ENCODE results near the gene TCAF1. TPM values are rescaled to one million over a fixed set of nuclear protein-coding genes. Genes with fewer than 3 reads are reported as not detected.
"Not testable (repeated sequence)": the region's sequence is repeated elsewhere in the genome, so short reads cannot be mapped to it uniquely, and the experiment has no call there.

The TCAF1 gene
- polyA plus RNA-seq, 4 donors = 74.8 to 88.0 (median 86.3) TPM

DNA sequence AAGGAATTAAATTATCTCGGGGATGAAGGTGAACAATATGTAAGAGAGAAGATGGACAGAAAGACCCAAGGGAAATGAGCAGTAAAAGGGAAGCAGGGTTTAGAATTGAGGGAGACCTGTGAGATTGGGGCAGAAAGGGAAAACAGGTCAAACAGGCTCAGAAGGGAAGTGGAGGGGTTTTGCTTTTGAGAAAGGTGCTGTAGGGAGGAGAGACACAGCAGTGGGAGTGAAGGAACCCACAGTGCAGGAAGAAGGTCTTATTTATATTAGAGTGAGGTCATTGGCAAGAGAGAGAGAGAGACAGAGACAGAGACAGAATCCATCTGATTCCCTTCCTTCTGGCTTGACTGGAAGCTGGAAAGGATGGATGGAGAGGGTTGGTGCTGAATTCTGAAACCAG lies 3.5 kb upstream of the TCAF1 start:
- no peak for DNase-seq (ENCODE audit: low read depth in 4 of 4, low spot score in 3 of 4)

DNA sequence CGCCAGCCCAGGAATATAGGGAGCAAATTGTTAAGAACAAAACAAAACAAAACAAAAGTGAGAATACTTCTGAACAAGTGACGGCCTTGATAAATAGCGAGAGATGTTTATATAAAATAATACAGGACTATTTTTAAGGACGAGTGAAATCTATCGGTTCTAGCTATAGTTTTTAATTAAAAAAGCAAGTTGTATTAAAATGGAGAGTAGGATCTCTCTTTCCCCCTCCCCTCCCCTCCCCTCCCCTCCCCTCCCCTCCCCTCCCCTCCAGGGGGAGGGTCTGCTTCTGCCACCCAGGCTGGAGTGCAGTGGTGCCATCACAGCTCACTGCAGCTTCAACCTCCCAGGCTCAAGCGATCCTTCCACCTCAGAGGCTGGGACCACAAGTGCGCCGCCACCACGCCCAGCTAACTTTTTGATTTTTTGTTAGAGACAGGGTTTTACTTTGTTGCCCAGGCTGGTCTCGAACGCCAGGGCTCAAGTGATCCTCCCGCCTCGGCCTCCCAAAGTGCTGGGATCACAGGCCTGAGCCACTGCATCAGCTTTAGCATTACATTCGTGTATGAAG lies 440 bp upstream of the TCAF1 start:
- DNase-seq (ENCODE audit: low read depth in 4 of 4, low spot score in 3 of 4) = no peak

DNA sequence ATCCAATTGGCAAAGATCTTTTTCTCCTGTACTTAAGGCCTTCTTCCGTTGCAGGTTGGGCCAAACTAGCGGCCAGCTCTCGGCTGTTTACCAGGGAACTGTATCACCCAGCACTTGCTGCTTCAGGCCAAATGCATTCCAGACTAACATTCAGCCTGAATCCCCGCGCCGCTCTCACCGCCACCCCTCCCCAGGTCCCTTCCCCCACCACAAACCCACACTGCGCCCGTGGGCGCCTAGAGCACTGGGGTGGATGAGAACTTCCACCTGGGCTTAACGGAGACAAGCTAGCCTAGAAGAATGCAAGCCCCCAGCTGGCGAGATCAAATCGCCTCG lies 676 bp downstream of the TCAF1 start:
- no peak for DNase-seq (ENCODE audit: low read depth in 4 of 4, low spot score in 3 of 4)

DNA sequence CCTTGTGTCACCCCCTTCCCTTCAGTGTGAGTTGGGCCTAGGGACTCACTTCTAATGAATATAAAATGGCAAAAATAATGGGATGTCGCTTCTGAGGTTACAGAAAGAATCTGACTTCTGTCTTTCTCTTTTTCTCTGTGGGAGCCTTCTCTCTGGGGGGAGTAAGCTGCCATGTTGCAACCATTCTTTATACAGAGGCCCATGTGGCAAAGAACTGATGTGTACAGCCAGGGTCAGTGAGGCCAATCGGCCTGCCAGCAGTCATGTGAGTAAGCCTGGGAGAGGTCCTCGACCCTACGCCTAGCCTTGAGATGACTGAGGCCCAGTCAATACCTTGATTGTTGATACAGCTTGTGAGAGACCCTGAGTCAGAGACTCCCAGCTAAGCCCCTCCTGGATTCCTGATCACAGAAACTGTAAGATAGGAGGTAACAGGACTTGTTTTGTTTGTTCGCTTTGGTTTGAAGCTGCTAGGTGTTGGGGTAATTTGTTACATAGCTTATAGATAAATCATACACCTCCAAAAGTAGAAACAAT lies 1.7 kb downstream of the TCAF1 start:
- DNase-seq (ENCODE audit: low read depth in 4 of 4, low spot score in 3 of 4) = no peak

DNA sequence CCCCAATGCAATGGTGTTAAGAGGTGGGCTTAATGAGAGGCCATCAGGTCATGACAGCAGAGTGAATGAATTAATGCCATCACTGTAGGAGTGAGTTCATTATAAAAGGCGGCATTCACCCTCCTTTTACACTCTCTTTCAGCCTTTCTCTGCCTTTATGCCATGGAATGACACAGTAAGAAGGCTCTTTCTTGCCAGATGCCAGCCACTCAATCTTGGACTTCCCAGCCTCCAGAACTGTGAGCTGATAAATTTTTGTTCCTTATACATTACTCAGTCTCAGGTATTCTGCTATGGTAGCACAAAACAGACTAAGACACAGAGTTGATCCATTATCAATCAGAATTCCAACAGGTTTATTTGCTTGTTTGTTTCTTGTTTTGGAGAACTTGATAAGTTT lies 3.2 kb downstream of the TCAF1 start:
- no peak for DNase-seq (ENCODE audit: low read depth in 4 of 4, low spot score in 3 of 4)

DNA sequence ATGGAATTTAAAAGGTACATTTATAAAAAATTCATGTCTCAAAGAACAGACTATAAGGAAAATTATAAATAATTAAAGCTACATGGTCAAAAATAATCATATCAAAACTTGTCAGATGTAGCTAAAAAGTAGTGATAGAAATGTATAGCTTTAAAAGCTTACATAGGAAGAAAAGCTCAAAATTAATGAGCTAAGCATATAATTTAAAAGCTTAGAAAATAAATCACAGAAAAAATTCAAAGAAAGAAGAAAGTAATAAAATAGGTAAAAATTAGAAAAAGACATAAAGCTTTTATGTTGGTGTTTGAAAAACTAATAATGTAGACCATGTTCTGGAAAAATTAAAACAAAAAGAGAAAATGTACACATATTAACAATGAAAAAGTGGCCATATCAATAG lies 5.3 kb downstream of the TCAF1 start:
- DNase-seq (ENCODE audit: low read depth in 4 of 4, low spot score in 3 of 4) = no peak

DNA sequence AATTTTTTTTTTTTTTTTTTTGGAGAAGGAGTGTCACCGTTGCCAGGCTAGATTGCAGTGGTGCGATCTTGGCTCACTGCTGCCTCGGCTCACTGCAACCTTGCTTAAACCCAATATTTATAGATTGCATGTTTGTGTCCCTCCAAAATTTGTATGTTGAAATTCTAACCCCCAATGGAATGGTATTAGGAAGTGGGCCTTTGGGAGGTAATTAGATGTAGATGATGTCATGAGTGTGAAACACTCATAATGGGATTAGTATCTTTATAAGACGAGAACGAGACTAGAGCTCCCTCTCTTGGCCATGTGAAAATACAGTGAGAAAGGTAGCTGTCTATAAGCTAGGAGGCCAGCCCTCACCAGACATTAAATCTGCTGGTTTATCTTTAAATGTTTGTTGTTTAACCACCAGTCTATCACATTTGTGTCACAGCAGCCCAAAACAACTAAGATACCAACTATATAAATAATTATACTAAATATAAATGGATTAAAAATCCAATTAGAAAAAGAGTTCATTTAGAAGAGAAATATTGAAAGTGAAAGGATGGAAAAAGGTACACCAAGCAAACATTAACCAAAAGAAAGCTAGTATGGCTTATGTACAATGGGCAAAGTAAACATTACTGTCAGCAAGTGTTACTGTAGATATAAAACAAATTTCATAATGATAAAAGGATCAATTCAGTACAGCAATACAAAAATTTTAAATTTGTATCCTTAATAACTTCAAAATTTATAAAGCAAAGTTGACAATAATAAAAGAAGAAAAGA lies 9.3 kb downstream of the TCAF1 start:
- DNase-seq (ENCODE audit: low read depth in 4 of 4, low spot score in 3 of 4) = no peak

DNA sequence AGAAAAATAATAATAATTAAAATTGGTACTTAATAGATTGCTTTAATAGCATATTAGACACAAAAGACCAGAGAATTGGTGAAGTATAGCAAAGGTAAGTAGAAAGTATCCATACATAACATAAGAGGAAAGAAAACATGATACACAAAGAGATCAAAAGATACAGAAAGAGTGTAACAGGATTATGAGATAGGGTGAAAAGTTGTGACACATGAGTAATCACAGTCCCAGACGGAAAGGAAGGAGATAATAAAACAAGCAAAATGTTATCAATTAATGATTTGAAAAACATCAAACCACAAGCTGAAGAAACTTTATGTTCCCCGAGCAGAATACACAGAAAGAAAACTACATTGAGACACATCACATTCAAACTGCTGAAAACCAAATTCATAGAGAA lies 10.5 kb downstream of the TCAF1 start:
- no peak for DNase-seq (ENCODE audit: low read depth in 4 of 4, low spot score in 3 of 4)

DNA sequence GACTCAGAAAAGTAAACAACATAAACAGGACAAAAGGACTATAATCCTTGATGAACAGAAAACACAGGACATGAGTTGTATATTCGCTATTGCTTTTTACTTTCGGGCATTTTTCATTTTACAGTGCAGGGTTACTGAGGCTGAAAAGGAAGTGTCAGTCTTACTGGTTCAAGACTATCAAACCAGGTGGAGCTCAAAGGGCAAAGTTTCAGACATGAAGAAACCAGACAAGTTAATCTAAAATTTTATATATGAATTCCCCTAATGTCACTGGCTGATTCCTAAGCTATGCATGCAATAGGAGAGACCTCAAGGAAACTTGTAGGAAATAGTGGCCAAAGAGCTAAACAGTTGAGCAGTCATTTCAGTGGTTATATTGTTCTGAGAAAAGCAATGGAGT lies 11.4 kb downstream of the TCAF1 start:
- no peak for DNase-seq (ENCODE audit: low read depth in 4 of 4, low spot score in 3 of 4)

DNA sequence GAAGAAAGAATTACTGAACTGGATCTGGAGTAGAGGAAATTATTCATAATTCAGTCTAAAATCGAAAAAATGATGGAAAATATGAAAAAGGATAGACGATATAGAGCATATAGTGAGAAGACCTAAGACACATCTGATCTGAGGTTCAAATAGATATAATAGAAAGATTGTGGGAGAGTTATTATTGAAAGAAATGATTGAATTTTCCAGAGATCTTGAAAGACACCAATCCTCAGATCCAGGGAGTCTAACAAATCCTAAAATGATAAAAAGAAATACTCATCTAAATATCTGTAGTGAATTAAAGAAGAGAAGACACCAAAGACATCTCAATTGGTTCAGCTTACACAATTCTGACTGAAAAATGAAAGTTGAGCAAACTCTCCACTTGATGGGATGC lies 12.9 kb downstream of the TCAF1 start:
- no peak for DNase-seq (ENCODE audit: low read depth in 4 of 4, low spot score in 3 of 4)

DNA sequence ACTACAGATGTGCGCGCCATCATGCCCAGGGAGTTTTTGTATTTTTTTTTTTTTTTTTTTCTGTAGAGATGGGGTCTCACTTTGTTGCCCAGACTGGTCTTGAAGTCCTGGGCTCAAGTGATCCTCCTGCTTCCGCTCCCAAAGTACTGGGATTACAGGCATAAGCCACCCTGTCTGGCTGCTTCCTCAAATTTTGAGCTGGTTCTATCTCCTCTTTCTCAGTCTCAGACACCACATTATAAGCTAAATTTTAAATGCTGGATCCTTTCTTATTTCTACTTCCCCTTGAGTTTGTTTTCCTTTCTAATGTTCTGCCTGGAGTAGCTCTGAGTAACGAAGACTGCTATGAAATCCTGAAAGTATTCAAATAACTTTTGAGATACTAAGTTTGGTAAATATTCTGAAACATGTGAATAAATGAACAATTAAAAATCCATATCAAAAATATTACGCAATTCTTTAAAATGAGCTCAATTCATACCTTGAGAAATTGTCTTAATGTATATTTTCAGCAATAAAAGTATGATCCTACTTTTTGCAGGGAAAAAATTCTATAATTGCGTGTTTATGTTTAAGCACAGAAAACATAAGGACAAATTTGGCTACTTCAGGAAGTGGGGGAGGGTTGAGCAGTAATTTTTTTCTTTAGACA lies 15.0 kb downstream of the TCAF1 start:
- DNase-seq (ENCODE audit: low read depth in 4 of 4, low spot score in 3 of 4) = no peak

DNA sequence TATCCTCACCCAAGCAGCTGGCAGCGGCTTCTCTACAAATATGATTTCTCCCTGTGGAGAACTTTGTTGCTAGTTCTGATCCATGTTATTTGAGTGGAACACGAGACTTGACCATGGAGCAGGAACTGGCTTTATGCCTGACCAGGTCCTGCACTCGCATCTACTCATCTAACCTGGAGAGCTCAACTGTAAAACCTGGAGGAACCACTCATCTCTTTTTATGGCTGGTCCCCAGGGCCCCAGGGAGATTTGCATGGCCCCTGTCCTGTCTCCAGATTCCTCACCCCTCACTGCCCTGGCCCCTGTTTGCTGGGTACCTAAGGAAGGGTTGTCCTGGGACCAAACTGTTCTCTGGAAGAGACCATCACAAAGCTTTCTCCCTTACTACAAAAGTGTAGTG lies 16.0 kb downstream of the TCAF1 start:
- DNase-seq (ENCODE audit: low read depth in 4 of 4, low spot score in 3 of 4) = no peak

DNA sequence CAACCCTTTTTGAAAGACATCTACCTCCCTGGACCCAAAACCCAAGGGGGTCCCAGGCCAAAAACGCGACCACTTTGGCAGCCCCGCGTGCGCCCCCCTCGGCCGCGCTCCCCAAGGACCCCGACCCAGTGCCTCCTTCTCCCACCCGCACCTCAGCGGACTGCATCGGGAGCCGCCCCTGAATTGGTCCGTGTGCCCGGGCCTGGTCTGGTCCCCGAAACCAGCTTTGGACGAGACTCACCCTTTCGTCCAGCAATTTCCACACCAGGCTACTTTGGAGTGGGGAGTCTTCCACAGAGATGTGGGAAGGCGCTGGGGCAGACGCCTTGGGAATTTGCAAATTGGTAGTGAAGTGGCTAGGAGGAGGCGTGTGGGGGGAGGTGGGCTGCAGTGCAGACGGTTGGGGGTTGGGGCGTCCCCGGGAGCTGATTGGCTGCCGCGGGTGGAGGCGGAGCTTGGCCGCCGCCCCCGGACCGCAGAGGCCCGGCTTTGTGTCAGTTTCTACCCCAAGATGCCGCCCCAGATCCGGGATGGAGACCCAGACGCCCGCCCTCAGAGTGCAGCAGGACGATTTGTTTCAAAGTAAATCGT lies 16.9 kb downstream of the TCAF1 start:
- DNase-seq (ENCODE audit: low read depth in 4 of 4, low spot score in 3 of 4) = peak; percentile 54 to 74 (median 69)

DNA sequence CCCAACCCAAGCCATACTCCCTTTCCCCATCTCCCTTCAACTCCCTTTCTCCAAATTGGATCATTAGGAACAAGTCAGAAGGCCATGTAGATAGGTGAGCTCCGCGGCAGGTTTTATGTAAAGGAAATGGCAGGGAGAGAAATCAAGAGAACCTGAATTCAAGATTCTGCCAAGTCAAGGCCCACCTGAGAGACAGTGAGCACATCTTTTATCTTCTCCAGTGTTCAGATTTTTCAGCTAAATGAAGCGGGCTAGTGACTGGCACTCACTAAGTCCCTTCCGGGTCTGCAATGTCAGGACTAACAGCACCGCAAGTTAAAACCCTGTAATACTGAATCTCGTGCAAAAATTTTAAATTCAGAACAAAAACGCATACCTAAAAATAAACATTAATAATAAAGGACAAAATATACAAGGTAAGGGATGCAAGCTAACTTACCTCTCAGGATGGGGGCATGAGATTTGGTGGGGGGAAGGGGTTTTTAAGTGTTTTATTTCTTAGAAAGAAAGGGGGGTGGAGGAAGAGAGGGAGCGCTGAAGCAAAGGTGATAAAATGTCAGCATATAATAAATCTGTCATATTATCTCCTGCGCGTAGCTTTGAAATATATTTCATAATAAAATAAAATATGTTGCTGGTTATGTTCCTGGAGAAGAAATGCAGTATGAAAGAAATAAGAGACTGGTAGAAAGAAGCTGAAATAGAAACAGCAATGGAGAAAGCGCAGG lies 17.6 kb downstream of the TCAF1 start:
- no peak for DNase-seq (ENCODE audit: low read depth in 4 of 4, low spot score in 3 of 4)

DNA sequence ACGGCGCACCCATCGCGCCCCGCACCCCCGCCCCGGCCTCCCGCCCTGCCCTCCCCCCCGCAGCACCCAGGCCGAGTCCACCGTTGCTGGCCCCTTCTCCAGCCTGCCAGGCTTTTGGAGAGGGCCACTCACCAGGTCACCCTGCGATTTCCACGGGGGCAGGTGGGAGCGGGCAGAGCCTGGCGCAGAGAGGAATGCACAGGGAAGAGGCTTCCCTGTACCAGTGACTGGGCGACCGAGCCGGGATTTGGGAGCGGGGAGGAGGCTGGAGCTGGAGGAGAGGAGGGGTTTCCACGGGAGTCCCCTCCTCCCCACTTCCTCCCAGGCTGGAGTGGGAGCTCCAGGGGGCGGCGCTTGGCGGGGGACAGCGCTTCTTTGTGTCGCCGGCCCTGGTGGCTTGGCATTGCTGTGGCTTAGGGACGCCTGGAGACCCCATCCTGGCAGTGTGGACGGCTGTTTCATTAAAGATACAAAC lies 19.3 kb downstream of the TCAF1 start:
- DNase-seq (ENCODE audit: low read depth in 4 of 4, low spot score in 3 of 4) = peak; percentile 61 to 80 (median 73)

DNA sequence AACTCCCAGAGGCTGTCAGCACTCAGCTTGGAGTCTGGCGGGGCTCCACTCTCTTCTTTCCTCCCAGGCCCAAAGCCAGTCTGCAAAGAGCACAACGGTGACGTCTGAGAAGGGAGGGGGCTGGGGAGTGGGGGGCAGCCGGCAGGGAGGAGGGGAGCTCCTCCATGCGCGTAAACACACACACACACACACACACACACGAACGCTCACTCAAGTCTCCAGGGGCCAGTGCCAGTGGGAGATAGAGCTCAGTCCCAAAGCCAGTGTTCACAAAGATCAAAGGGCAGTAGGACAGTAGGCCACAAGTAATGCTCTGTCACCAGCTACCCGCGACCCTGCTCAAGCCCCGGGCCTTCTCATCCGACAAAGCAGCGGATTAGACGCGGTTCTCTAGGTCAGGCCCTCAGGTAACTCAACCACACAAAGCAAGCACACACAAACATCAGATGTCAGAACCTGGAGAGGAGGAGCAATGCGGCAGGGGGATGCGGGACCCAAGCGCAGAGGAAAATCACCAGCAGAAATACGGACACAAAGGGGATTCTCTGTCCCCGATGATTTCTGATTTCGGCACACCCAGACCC lies 19.9 kb downstream of the TCAF1 start:
- DNase-seq (ENCODE audit: low read depth in 4 of 4, low spot score in 3 of 4) = peak; percentile 52 to 77 (median 70)

DNA sequence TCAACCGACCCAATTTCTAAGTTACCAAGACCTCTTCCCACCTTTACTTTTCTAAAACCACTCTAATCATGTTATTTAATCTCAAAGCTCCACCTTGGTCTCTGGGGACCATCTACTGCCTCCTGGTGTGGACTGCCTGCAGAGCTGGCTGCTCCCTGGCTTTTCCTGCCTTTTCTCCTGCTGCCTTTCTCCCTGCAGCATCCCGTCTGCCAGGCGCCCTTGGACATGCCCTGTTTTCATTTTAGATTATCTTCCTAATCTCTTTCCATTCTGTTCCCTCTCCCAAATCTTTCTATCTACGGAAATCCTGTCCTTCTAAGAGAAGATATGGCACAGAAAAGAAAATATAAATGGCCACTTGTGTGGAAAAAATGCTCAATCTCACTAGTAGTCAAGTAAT lies 23.1 kb downstream of the TCAF1 start:
- DNase-seq (ENCODE audit: low read depth in 4 of 4, low spot score in 3 of 4) = no peak

DNA sequence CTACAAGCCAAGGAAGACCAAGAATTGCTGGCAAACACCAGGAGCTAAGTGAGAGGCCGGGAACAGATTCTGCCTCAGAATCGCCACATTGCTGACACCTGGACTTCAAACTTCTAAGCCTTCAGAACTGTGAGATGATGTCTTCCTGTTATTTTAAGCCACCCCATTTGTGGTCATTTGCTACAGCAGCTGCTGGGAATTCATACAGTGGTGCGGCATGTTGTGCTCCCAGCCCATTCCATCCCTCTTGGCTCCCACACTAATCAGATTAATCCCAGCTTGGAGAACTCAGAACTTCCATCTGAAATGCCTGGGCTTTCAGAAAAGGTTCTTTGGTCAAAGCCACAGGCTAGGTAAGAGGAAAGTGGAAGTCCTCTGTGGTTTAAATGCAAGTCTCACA lies 24.9 kb downstream of the TCAF1 start:
- DNase-seq (ENCODE audit: low read depth in 4 of 4, low spot score in 3 of 4) = no peak

DNA sequence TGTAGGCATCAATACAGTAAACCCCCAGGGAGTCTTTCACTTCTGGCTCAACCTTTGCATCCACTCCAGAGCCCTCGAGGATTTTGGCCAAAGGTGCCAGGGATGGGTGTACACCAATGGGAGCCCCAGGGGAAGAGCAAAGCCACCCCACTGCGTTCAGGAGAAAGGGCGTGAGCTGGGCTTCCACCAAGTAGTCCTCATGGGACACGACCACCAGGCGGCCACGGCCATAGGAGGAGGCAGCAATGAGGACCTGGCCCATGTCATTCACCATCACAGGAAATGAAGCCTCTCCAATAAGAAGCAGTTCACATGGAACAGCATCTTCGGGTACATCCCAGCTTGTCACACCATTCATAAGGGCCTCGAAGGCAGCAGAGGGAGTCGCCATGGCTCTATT lies 25.8 kb downstream of the TCAF1 start:
- no peak for DNase-seq (ENCODE audit: low read depth in 4 of 4, low spot score in 3 of 4)

DNA sequence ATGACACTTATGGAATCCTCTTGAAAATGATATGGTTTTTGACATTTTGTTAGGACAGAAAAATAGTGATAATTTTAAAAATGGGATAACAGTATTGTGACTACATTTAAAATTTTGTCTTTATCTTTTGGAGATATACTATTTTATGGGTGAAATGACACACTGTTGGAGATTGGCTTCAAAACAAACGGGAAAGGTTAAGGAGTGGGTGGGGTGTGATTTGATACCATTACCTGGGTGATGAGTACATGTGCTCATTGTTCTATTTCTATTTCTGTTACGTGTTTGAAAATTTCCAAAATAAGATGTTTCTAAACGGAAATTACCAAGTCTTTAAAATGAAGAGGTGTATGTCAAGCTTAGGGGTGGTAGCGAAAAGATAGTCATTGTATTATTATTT lies 28.7 kb downstream of the TCAF1 start:
- not testable (repeated sequence) for DNase-seq (ENCODE audit: low read depth in 4 of 4, low spot score in 3 of 4)

Measured in right renal pelvis (tissue), 4 donors.